RWPE2 (cell line): Measurements from ENCODE around the gene VARS2.
"Not testable (repeated sequence)": the region's sequence is repeated elsewhere in the genome, so short reads cannot be mapped to it uniquely, and the experiment has no call there.

Source experiments
- ATAC-seq: fragments of 200-7000 bp; cut with Tn5 transposase; 3 replicates; pipeline ENCODE4 v1.9.1; 2021; ENCODE audit warnings: low read depth
- DNase-seq: peaks from one replicate; pipeline ENCODE4 v3.0.0-alpha.2; 2020; ENCODE audit warnings: low spot score
- H3K27ac ChIP-seq: fragments of 450-650 bp; 2 replicates; pipeline ENCODE4 v1.5.1; 2017; ENCODE audit warnings: mild to moderate bottlenecking; ENCODE audit not compliant: poor library complexity, severe bottlenecking
- H3K27me3 ChIP-seq: fragments of 250-450 bp; sonication (Bioruptor Pico); 2 replicates; pipeline ENCODE4 v1.5.1; 2021; ENCODE audit warnings: mild to moderate bottlenecking, moderate library complexity; ENCODE audit not compliant: insufficient read depth, poor library complexity, severe bottlenecking
- H3K36me3 ChIP-seq: fragments of 250-450 bp; sonication (Bioruptor Pico); 2 replicates; pipeline ENCODE4 v1.5.1; 2020; ENCODE audit warnings: low read depth, mild to moderate bottlenecking, moderate library complexity
- H3K4me1 ChIP-seq: fragments of 250-450 bp; sonication (Bioruptor Pico); 2 replicates; pipeline ENCODE4 v1.5.1; 2021; ENCODE audit warnings: mild to moderate bottlenecking, moderate library complexity; ENCODE audit not compliant: insufficient read depth, poor library complexity, severe bottlenecking
- H3K4me3 ChIP-seq: fragments of 250-450 bp; sonication (Bioruptor Pico); 2 replicates; pipeline ENCODE4 v1.5.1; 2021; ENCODE audit warnings: mild to moderate bottlenecking, moderate library complexity; ENCODE audit not compliant: severe bottlenecking
- H3K9me3 ChIP-seq: fragments of 250-450 bp; sonication (Bioruptor Pico); 2 replicates; pipeline ENCODE4 v1.5.1; 2021; ENCODE audit warnings: mild to moderate bottlenecking, moderate library complexity; ENCODE audit not compliant: severe bottlenecking
- CTCF ChIP-seq: fragments of 450-650 bp; IDR thresholded peaks from one replicate; pipeline ENCODE4 v1.5.1; 2017; ENCODE audit warnings: mild to moderate bottlenecking, moderate library complexity; ENCODE audit not compliant: poor library complexity, severe bottlenecking

The VARS2 gene

GRCh38 chr6:30915591-30915946, 1.5 kb downstream of the VARS2 start:
- peak overlapping the region; percentile 66 for H3K27ac ChIP-seq
- peaks cover 33% of the 10 kb centered on the region for H3K36me3 ChIP-seq
- DNase-seq (no peak), ATAC-seq (peak; percentile 23; the same call in 1 of the 3 replicates)
- no peak overlapping the region for H3K4me3 ChIP-seq
- H3K9me3 ChIP-seq = no peaks in the 10 kb centered on the region
- no peaks in the 10 kb centered on the region for H3K27me3 ChIP-seq
- peak; percentile 89 for TF ChIP-seq CTCF
- H3K4me1 ChIP-seq = peaks cover 11% of the 10 kb centered on the region

DNA sequence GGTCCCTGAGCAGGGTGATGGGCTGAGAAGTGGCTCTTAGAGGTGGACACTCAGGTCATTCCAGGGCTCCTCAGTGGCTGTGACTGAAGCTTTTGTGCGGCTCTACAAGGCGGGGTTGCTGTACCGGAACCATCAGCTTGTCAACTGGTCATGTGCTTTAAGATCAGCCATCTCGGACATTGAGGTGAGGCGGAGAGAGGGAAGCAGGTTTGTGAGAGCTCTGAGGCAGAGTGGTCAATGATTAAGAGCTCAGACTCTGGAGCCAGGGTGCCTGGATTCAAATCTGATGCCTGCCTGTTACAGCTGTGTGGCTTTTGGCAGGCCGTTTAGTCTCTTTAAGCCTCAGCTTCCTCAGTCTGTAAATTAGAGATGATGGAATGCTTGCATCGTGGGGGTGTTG, 3.0 kb downstream of the VARS2 start:
- Histone ChIP-seq H3K36me3 (peaks cover 36% of the 10 kb centered on the region), H3K27ac (peak overlapping the region; percentile 3)
- no peak for TF ChIP-seq CTCF

GRCh38 chr6:30917487-30917886, 3.4 kb downstream of the VARS2 start:
- DNase-seq (no peak), ATAC-seq (no peak)
- H3K4me1 ChIP-seq = peaks cover 18% of the 10 kb centered on the region
- no peak overlapping the region for H3K4me3 ChIP-seq
- H3K36me3 ChIP-seq = peaks cover 36% of the 10 kb centered on the region
- H3K27ac ChIP-seq = peak overlapping the region; percentile 3
- no peaks in the 10 kb centered on the region for H3K9me3 ChIP-seq
- H3K27me3 ChIP-seq = no peaks in the 10 kb centered on the region
- TF ChIP-seq CTCF = no peak

More for the DNA sequence above, 3.0 kb downstream of the VARS2 start:
- Histone ChIP-seq H3K4me3 (no peak overlapping the region), H3K27me3 (no peaks in the 10 kb centered on the region), H3K9me3 (no peaks in the 10 kb centered on the region), H3K4me1 (peaks cover 13% of the 10 kb centered on the region)
- ATAC-seq (no peak), DNase-seq (no peak)

- H3K36me3 ChIP-seq = peaks cover 34% of the 10 kb centered on the region
Measured at GRCh38 chr6:30918670-30919069, 4.6 kb downstream of the VARS2 start.

DNA sequence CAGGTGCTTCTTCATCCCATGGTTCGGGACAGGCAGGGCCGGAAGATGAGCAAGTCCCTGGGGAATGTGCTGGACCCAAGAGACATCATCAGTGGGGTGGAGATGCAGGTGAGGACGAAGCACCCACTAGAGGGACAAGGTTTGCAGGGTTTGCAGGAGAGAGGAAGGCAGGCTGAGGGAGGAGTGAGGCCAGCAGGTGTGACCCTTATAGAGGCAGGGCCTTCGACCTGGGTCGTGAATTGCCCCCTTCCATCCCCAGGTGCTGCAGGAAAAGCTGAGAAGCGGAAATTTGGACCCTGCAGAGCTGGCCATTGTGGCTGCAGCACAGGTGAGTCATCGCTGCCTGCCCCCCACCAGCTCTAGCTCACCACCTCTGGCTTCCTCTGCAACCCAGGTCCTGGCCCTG, 8.4 kb downstream of the VARS2 start:
- peak; percentile 34 for TF ChIP-seq CTCF
- ATAC-seq = peak; percentile 77
- peak; percentile 83 for DNase-seq
- Histone ChIP-seq H3K4me1 (peaks cover 32% of the 10 kb centered on the region), H3K27ac (peak overlapping the region; percentile 90), H3K36me3 (peaks cover 51% of the 10 kb centered on the region), H3K9me3 (no peaks in the 10 kb centered on the region), H3K27me3 (no peaks in the 10 kb centered on the region), H3K4me3 (no peak overlapping the region)

More at GRCh38 chr6:30918670-30919069, 4.6 kb downstream of the VARS2 start:
- ATAC-seq = no peak
- no peaks in the 10 kb centered on the region for H3K9me3 ChIP-seq
- H3K27me3 ChIP-seq = no peaks in the 10 kb centered on the region
- H3K4me1 ChIP-seq = peaks cover 26% of the 10 kb centered on the region
- no peak for TF ChIP-seq CTCF
- DNase-seq = no peak
- no peak overlapping the region for H3K4me3 ChIP-seq
- no peak overlapping the region for H3K27ac ChIP-seq

DNA sequence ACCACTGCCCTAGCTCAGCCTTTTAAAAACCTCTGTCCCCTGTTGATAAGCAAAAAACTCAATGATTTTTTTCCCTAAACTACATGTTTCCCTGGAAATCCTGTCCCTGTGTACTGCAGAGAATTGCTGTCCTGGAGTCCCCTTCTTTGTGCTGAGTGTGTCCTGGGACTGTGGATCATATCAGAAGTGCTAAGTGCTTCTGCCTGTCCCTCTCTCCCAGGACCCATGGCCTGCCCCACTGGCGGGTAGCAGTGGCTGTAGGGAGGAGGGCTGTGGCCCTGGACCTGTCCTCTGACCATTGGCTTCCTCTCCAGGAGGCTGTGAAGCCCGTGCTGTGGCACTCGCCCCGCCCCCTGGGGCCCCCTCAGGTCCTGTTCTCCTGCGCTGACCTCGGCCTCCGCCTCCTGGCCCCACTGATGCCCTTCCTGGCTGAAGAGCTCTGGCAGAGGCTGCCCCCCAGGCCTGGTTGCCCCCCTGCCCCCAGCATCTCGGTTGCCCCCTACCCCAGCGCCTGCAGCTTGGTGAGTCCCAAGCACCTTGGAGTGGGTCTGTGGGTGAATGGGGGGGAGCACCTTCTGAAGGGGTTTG, 10.1 kb downstream of the VARS2 start:
- Histone ChIP-seq H3K4me1 (peaks cover 32% of the 10 kb centered on the region), H3K27ac (peak overlapping the region; percentile 90), H3K36me3 (peaks cover 59% of the 10 kb centered on the region)
- H3K9me3 ChIP-seq, H3K4me3 ChIP-seq, H3K27me3 ChIP-seq, ATAC-seq, DNase-seq: not testable (repeated sequence)
